Prostate gland (tissue), 2 donors: ENCODE results near the gene C16orf74. TPM values are rescaled to one million over a fixed set of nuclear protein-coding genes. Genes with fewer than 3 reads are reported as not detected.
A peak's percentile ranks its signal among the peaks of the same experiment; 100 is the strongest.

Experiments
- DNase-seq: peaks from one replicate; pipeline ENCODE4 v3.0.0-alpha.2; 2019; ENCODE audit warnings: low spot score
- H3K27ac ChIP-seq, 2 donors: fragments of 200-600 bp; sonication (generic); 2 replicates each; pipeline ENCODE4 v1.5.1; 2017 to 2019
- H3K27me3 ChIP-seq: fragments of 200-600 bp; sonication (generic); replicated peaks from 2 replicates; pipeline ENCODE4 v1.5.1; 2019; ENCODE audit not compliant: insufficient read depth
- H3K36me3 ChIP-seq, 2 donors: fragments of 200-600 bp; sonication (generic); 1 replicate in 1 of 2; 2 replicates in 1 of 2; pipeline versions ENCODE4 v1.5.1 to v1.8.1; 2017 to 2019
- H3K4me1 ChIP-seq: fragments of 200-600 bp; sonication (generic); replicated peaks from 2 replicates; pipeline ENCODE4 v1.5.1; 2019
- H3K4me3 ChIP-seq, 2 donors: fragments of 200-600 bp; sonication (generic); 2 replicates each; pipeline ENCODE4 v1.5.1; 2017 to 2019
- H3K9me3 ChIP-seq: fragments of 200-600 bp; sonication (generic); 2 replicates; pipeline ENCODE4 v1.5.1; 2017
- CTCF ChIP-seq, 4 experiments: fragments of 200-600 bp in 2 of 4; fragments of 450-650 bp in 2 of 4; sonication (generic) in 2 of 4; IDR thresholded peaks; 1 replicate in 3 of 4; 2 replicates in 1 of 4; pipeline ENCODE4 v1.5.1; 2016 to 2019; ENCODE audit warnings: antibody characterized with exemption in 4 of 4, mild to moderate bottlenecking in 2 of 4, moderate library complexity in 2 of 4
- POLR2A ChIP-seq: fragments of 450-650 bp; IDR thresholded peaks from one replicate; pipeline ENCODE4 v1.6.1; 2016; ENCODE audit warnings: antibody characterized with exemption, mild to moderate bottlenecking
- POLR2AphosphoS5 ChIP-seq: sonication (generic); formaldehyde crosslinking; IDR thresholded peaks from one replicate; pipeline ENCODE4 v1.6.1; 2017; ENCODE audit warnings: antibody characterized with exemption
- WGBS: methylation state at CpG from one replicate; pipeline ENCODE4 v1.1.5; 2018; 5-methylcytosine and 5-hydroxymethylcytosine counted together
- intact Hi-C: fragments of 100-400 bp; cut with DNase I; formaldehyde crosslinking; loops from one replicate; pipeline ENCODE4 v1.14.2; 2022
- total RNA-seq, 2 donors: library from RNA; depleted of rRNA; stranded (reverse); fragments of >200 nt; gene quantifications; one replicate each; pipeline ENCODE4 v1.1.0, GENCODE V29; 2016

Gene C16orf74
- total RNA-seq, 2 donors from 2014 or later = 17.4 to 19.3 TPM

GRCh38 chr16:85752511-85753420 is 1.9 kb upstream of the C16orf74 start:
- peak; percentile 50 for DNase-seq
- peak overlapping the region; percentile 65 to 67 for H3K27ac ChIP-seq
- peaks cover 21% of the 10 kb centered on the region for H3K4me1 ChIP-seq
- no peaks in the 10 kb centered on the region for H3K9me3 ChIP-seq
- no peak overlapping the region for H3K4me3 ChIP-seq
- 41% methylated on average over 21 of the region's 21 CpGs for WGBS
- H3K27me3 ChIP-seq = no peaks in the 10 kb centered on the region
- intact Hi-C loops = no loop called here
- TF ChIP-seq CTCF (IDR thresholded peaks at IDR 0.05) = peak in 3 of 4 experiments; percentile 10 to 24 (median 20)
- no peak for TF ChIP-seq POLR2A
- no peak for TF ChIP-seq POLR2AphosphoS5
- H3K36me3 ChIP-seq = no peaks in the 10 kb centered on the region

- Histone ChIP-seq H3K27me3 (no peaks in the 10 kb centered on the region), H3K36me3 (no peaks in the 10 kb centered on the region), H3K9me3 (no peaks in the 10 kb centered on the region), H3K27ac (peak overlapping the region; percentile 65 to 67), H3K4me3 (no peak overlapping the region), H3K4me1 (peaks cover 21% of the 10 kb centered on the region)
- TF ChIP-seq POLR2A = no peak
- TF ChIP-seq POLR2AphosphoS5 = peak; percentile 40
- 45% methylated on average over 15 of the region's 15 CpGs for WGBS
- no peak for DNase-seq
- intact Hi-C loops = no loop called here
These were observed 1.0 kb upstream of the C16orf74 start for GRCh38 chr16:85751698-85752501.

- H3K36me3 ChIP-seq = no peaks in the 10 kb centered on the region
- H3K27ac ChIP-seq = no peak overlapping the region
- no peaks in the 10 kb centered on the region for H3K9me3 ChIP-seq
- H3K4me3 ChIP-seq = peak overlapping the region; percentile 39 to 48
- 1% methylated on average over 51 of the region's 51 CpGs for whole genome bisulfite sequencing
- peaks cover 21% of the 10 kb centered on the region for H3K4me1 ChIP-seq
- H3K27me3 ChIP-seq = no peaks in the 10 kb centered on the region
- intact Hi-C loops = no loop called here
- no peak for DNase-seq
- TF ChIP-seq POLR2A = no peak
- TF ChIP-seq POLR2AphosphoS5 = no peak
- TF ChIP-seq CTCF (IDR thresholded peaks at IDR 0.05) = no peak
These were observed 610 bp downstream of the C16orf74 start for GRCh38 chr16:85750146-85750826.

GRCh38 chr16:85749771-85750145 is 1.1 kb downstream of the C16orf74 start:
- DNase-seq = no peak
- TF ChIP-seq CTCF (IDR thresholded peaks at IDR 0.05) = no peak
- TF ChIP-seq POLR2AphosphoS5 = no peak
- TF ChIP-seq POLR2A = no peak
- WGBS = 22% methylated on average over 12 of the region's 14 CpGs
- Histone ChIP-seq H3K27ac (no peak overlapping the region), H3K4me1 (peaks cover 21% of the 10 kb centered on the region), H3K36me3 (no peaks in the 10 kb centered on the region), H3K4me3 (peak overlapping the region; percentile 39 to 48), H3K27me3 (no peaks in the 10 kb centered on the region), H3K9me3 (no peaks in the 10 kb centered on the region)
- intact Hi-C loops = no loop called here
